AG10803 (cell line): ENCODE measurements around the gene CDK8.

Source experiments
- DNase-seq: peaks from one replicate; pipeline ENCODE4 v3.0.0; 2010; ENCODE audit warnings: low read depth
- H3K4me3 ChIP-seq: 2 replicates; pipeline ENCODE4 v1.5.1; 2011; ENCODE audit warnings: mild to moderate bottlenecking, low read length, control low read depth
- TF ChIP-seq, protein P1 (sequence below): conservative IDR thresholded peaks from 2 replicates; pipeline ENCODE4 v1.5.1; 2011; ENCODE audit warnings: mild to moderate bottlenecking, low read length, control low read depth, inconsistent platforms

The CDK8 gene

DNA sequence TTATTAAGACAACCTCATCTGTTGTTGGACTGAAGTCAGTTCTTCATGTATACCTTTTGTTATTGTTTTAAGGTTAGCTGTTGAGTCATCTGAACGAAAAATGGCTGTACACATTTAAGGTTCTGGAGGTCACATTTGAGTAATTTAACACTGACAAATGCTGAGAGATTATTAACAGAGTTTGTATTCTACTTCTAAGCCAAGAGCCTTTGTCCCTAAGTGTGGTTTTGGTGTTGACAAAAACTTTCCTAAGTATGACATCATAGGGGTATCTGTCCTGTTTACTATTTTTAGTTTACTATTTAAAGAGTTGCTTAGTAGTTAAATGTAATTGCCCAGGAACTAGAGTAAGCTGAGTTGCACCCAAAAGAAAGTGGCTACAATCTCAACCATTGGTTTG, 71.9 kb downstream of the CDK8 start:
- no peak for DNase-seq
- no peak overlapping the region for H3K4me3 ChIP-seq
- TF ChIP-seq, protein P1, sequence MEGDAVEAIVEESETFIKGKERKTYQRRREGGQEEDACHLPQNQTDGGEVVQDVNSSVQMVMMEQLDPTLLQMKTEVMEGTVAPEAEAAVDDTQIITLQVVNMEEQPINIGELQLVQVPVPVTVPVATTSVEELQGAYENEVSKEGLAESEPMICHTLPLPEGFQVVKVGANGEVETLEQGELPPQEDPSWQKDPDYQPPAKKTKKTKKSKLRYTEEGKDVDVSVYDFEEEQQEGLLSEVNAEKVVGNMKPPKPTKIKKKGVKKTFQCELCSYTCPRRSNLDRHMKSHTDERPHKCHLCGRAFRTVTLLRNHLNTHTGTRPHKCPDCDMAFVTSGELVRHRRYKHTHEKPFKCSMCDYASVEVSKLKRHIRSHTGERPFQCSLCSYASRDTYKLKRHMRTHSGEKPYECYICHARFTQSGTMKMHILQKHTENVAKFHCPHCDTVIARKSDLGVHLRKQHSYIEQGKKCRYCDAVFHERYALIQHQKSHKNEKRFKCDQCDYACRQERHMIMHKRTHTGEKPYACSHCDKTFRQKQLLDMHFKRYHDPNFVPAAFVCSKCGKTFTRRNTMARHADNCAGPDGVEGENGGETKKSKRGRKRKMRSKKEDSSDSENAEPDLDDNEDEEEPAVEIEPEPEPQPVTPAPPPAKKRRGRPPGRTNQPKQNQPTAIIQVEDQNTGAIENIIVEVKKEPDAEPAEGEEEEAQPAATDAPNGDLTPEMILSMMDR = no peak

DNA sequence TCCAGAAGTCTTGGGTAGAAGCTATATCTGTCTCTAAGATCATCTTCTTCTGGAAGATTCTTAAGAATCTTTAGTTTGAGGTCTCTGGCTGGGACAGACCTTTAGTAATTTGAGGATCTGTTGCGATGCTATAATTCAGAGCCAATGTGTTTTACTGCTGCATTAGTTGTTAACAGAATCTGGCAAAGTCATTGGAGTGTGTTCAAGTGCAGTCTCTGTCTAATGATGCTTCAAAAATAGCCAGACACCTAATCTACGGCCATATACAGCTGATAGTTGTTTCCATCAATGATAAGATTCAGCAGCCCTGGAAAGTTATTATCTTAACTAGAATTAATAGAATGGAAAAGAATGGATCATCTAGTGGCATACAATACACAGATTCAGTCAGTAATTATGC, 72.6 kb downstream of the CDK8 start:
- no peak for DNase-seq
- no peak overlapping the region for H3K4me3 ChIP-seq
- TF ChIP-seq, protein P1 = no peak

DNA sequence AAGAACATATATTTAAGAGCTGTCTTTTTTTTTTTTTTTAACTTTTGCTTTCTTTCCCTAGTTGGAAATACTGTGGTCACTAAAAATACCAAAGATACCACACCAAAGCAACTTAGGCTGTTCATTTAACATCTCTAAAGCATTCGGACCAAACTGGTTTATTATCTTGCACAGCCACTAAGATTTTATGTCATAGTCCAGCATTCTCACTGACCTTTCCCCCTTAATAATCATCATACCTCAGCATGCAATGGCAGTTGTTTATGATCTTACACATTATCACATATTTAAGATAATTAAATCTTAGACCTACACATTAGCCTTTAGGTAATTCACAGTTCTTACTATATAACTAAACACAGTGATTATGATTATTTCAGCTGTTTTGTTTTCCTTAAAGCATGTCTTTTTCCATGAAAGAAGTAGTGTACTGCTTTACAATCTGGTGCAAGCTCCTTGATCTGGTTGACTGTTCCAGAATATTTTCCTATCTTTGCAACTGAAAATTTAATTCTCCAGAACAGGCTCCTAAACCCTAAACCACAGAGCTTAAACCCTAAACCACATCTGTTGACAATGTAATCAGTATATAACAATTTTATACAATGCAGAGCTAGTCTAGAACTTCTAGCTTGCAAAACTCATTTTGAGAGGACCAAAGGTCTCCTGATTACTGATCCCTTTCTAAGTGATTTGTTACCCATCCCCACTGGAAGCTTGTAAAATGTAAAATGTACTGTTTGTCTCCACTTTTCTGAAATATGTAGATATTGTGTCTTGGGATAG, 74.2 kb downstream of the CDK8 start:
- DNase-seq = no peak
- no peak overlapping the region for H3K4me3 ChIP-seq
- TF ChIP-seq, protein P1 = no peak

- TF ChIP-seq, protein P1 = no peak
- no peak for DNase-seq
These were observed 81.2 kb downstream of the CDK8 start for GRCh38 chr13:26335158-26335557.

DNA sequence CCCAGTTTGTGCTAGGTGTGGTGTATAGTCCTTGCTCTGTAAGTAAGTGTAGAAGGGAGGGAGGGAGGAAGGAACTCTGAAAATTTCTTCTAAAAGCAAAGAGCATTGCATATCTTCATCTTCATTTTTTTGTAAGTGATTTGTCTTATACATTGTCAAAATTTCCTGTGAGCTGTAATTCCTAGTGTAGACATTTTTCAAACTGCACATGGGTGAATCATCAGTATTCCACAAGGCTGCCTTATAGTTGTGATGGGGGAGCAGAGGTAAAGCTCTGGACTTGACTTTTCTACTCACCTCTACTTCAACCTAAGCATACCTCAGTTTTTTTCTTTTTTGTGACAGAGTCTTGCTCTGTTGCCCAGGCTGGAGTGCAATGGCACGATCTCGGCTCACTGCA, 86.9 kb downstream of the CDK8 start:
- DNase-seq = no peak
- no peak overlapping the region for H3K4me3 ChIP-seq
- TF ChIP-seq, protein P1 = no peak

More at GRCh38 chr13:26335158-26335557, 81.2 kb downstream of the CDK8 start:
- no peak overlapping the region for H3K4me3 ChIP-seq

DNA sequence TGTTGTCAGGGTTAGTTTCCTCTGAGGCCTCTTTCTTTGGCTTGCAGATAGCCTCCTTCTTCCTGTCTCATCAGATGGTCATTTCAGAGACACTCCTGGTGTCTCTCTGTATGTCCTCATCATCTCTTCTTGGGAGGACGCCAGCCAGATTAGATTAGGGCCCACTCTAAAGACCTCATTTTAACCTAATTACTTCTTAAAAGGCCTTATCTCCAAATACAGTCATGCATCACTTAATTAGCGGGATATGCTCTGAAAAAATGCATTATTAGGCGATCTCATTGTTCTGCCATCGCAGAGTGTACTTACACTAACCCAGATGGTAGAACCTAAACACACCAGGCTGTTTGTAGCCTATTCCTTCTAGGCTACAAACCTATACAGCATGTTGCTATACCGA, 89.0 kb downstream of the CDK8 start:
- no peak for DNase-seq
- TF ChIP-seq, protein P1 = no peak

GRCh38 chr13:26343816-26344215, 89.9 kb downstream of the CDK8 start:
- H3K4me3 ChIP-seq = no peak overlapping the region
- DNase-seq = no peak
- TF ChIP-seq, protein P1 = no peak

More for the DNA sequence above, 89.0 kb downstream of the CDK8 start:
- no peak overlapping the region for H3K4me3 ChIP-seq
